B cell (primary cell): ENCODE measurements around the gene AMPD2.

ENCODE experiments used
- CTCF ChIP-seq: fragments of 200-600 bp; IDR thresholded peaks from one replicate; pipeline ENCODE4 v1.8.0; 2022; ENCODE audit warnings: antibody characterized with exemption, mild to moderate bottlenecking
- EZH2 ChIP-seq: IDR thresholded peaks from 2 replicates; pipeline ENCODE4 v1.6.1; 2012; ENCODE audit warnings: borderline replicate concordance, low read depth, mild to moderate bottlenecking, moderate library complexity, low read length; ENCODE audit not compliant: insufficient read depth, poor library complexity, severe bottlenecking

GRCh38 chr1:109634292-109634691, 14.7 kb downstream of the AMPD2 start:
- TF ChIP-seq CTCF, result no peak
- no peak for TF ChIP-seq EZH2
